Endothelial cell of umbilical vein (primary cell): ENCODE results near the gene KRT38. TPM values are rescaled to one million over a fixed set of nuclear protein-coding genes. Genes with fewer than 3 reads are reported as not detected.

ENCODE experiments used
- BruUV-seq: library from RNA; stranded (reverse); fragments of 400-500 nt; replicated peaks from 2 replicates; lab custom pipeline; 2021; lab: Mats Ljungman, UMichigan
- CTCF ChIA-PET: fragments of 300-600, 350-600 bp; sonication (Branson Sonifier 250); formaldehyde crosslinking; loops from one replicate; lab custom pipeline; 2021; ENCODE audit warnings: antibody characterized with exemption, inconsistent platforms; lab: Charles Lee
- POLR2A ChIA-PET: fragments of 300-600, 350-600 bp; sonication (Branson Sonifier 250); formaldehyde crosslinking; loops from one replicate; lab custom pipeline; 2021; ENCODE audit warnings: antibody characterized with exemption, inconsistent platforms; lab: Charles Lee
- DNase-seq: peaks from one replicate; pipeline ENCODE4 v3.0.0-alpha.2; 2011; ENCODE audit warnings: low read depth, low spot score
- FAIRE-seq: peaks from 2 replicates; lab custom pipeline; 2011; peaks lifted over from hg19 to GRCh38; lab: Jason Lieb, UNC
- H2AFZ ChIP-seq: 2 replicates; pipeline ENCODE4 v1.6.0; 2012; ENCODE audit warnings: low read depth, low read length, control low read depth, inconsistent platforms
- H3K27ac ChIP-seq: 2 replicates; pipeline ENCODE4 v1.5.1; 2011; ENCODE audit warnings: low read depth, mild to moderate bottlenecking, control low read depth, low read length, moderate library complexity; ENCODE audit not compliant: insufficient read depth
- H3K27me3 ChIP-seq, 2 experiments: 2 replicates each; pipeline versions ENCODE4 v1.6.0 to v1.6.1; 2011; ENCODE audit warnings: low read length in 2 of 2, mixed read lengths in 1 of 2; ENCODE audit not compliant: control insufficient read depth in 2 of 2, insufficient read depth in 2 of 2
- H3K36me3 ChIP-seq, 2 experiments: 2 replicates in 1 of 2; 3 replicates in 1 of 2; pipeline ENCODE4 v1.5.1; 2011; ENCODE audit warnings: low read length in 2 of 2, mild to moderate bottlenecking in 1 of 2, moderate library complexity in 1 of 2; ENCODE audit not compliant: control insufficient read depth in 2 of 2, insufficient read depth in 2 of 2; ENCODE audit errors: extremely low read depth in 1 of 2
- H3K4me1 ChIP-seq: 3 replicates; pipeline ENCODE4 v1.5.1; 2011; ENCODE audit warnings: mild to moderate bottlenecking, low read length; ENCODE audit not compliant: control insufficient read depth, insufficient read depth; ENCODE audit errors: extremely low read depth
- H3K4me2 ChIP-seq: 2 replicates; pipeline ENCODE4 v1.6.1; 2011; ENCODE audit warnings: low read length, control low read depth, mixed read lengths; ENCODE audit not compliant: insufficient read depth
- H3K4me3 ChIP-seq, 3 experiments: fragments of 200-600 bp in 1 of 3; sonication (generic), shearing (Covaris generic) in 1 of 3; replicated peaks in 1 of 3; 2 replicates each; pipeline ENCODE4 v1.5.1; 2011 to 2016; ENCODE audit warnings: control low read depth in 3 of 3, low read length in 3 of 3, mild to moderate bottlenecking in 2 of 3, inconsistent platforms in 1 of 3, low read depth in 1 of 3, moderate library complexity in 1 of 3; ENCODE audit not compliant: insufficient read depth in 1 of 3
- H3K79me2 ChIP-seq: 2 replicates; pipeline ENCODE4 v1.6.0; 2012; ENCODE audit warnings: low read length, inconsistent platforms; ENCODE audit not compliant: control insufficient read depth, insufficient read depth
- H3K9ac ChIP-seq: replicated peaks from 2 replicates; pipeline ENCODE3; 2011; ENCODE audit warnings: low read length, control low read depth; ENCODE audit not compliant: insufficient read depth; ENCODE audit errors: extremely low read depth
- H3K9me1 ChIP-seq: replicated peaks from 3 replicates; pipeline ENCODE4 v1.6.0; 2011; ENCODE audit warnings: mild to moderate bottlenecking, low read length; ENCODE audit not compliant: control insufficient read depth, insufficient read depth; ENCODE audit errors: extremely low read depth
- H3K9me3 ChIP-seq: replicated peaks from 2 replicates; pipeline ENCODE4 v1.5.1; 2012; ENCODE audit warnings: low read length, inconsistent platforms; ENCODE audit not compliant: control insufficient read depth, insufficient read depth
- H4K20me1 ChIP-seq: replicated peaks from 2 replicates; pipeline ENCODE3; 2011; ENCODE audit warnings: mild to moderate bottlenecking, low read length; ENCODE audit not compliant: control insufficient read depth, insufficient read depth; ENCODE audit errors: extremely low read depth
- EZH2 ChIP-seq: IDR thresholded peaks from 2 replicates; pipeline ENCODE4 v1.6.1; 2012; ENCODE audit warnings: borderline replicate concordance, low read depth, mild to moderate bottlenecking, moderate library complexity, low read length, inconsistent platforms; ENCODE audit not compliant: severe bottlenecking
- FOS ChIP-seq: IDR thresholded peaks from 2 replicates; pipeline ENCODE4 v1.6.1; 2011; ENCODE audit warnings: mild to moderate bottlenecking, low read length, moderate library complexity, borderline replicate concordance; ENCODE audit not compliant: insufficient read depth
- GATA2 ChIP-seq: IDR thresholded peaks from 2 replicates; pipeline ENCODE4 v1.7.0; 2011; ENCODE audit warnings: low read depth, mild to moderate bottlenecking, moderate library complexity, mixed read lengths, low read length; ENCODE audit not compliant: insufficient read length, insufficient read depth
- JUN ChIP-seq: IDR thresholded peaks from 2 replicates; pipeline ENCODE4 v1.6.1; 2011; ENCODE audit warnings: borderline replicate concordance, low read depth; ENCODE audit not compliant: insufficient read length, insufficient read depth
- MYC ChIP-seq: IDR thresholded peaks from one replicate; pipeline ENCODE4 v1.6.1; 2011; ENCODE audit warnings: mild to moderate bottlenecking, low read depth, low read length
- POLR2A ChIP-seq: IDR thresholded peaks from 2 replicates; pipeline ENCODE4 v1.6.1; 2012; ENCODE audit warnings: low read depth, mild to moderate bottlenecking, control low read depth, low read length
- POLR2AphosphoS5 ChIP-seq: IDR thresholded peaks from 2 replicates; pipeline ENCODE4 v1.6.1; 2012; ENCODE audit warnings: low read depth, mild to moderate bottlenecking, control low read depth, low read length, moderate library complexity; ENCODE audit not compliant: insufficient read depth
- dilution Hi-C: fragments of 300-500 bp; cut with MboI; formaldehyde crosslinking; loops from one replicate; pipeline ENCODE4 v1.15.0; 2019; ENCODE audit warnings: low sequenced_read_pairs; ENCODE audit not compliant: extremely low pct_ligation_motif_present
- intact Hi-C: fragments of 100-400 bp; cut with micrococcal nuclease; formaldehyde crosslinking; loops from one replicate; pipeline ENCODE4 v1.10.0; 2022
- polyA plus RNA-seq, 4 experiments: library from polyadenylated mRNA; depleted of rRNA in 3 of 4; stranded (reverse) in 3 of 4; unstranded in 1 of 4; fragments of >200 nt; gene quantifications; 2 replicates each; pipeline versions ENCODE4 v1.2.1 to v1.2.3, GENCODE V29; 2011 to 2012; ENCODE audit warnings: missing spikeins in 1 of 4
- total RNA-seq: library from RNA; stranded (reverse); gene quantifications from 2 replicates; pipeline ENCODE4 v1.2.3, GENCODE V29; 2021
- TF ChIP-seq, protein P1 (sequence below): IDR thresholded peaks from 2 replicates; pipeline ENCODE4 v1.6.1; 2011; ENCODE audit not compliant: insufficient read depth, insufficient read length
- TF ChIP-seq, protein P2 (sequence below), 2 donors: IDR thresholded peaks; 1 replicate in 1 of 2; 2 replicates in 1 of 2; pipeline ENCODE4 v1.5.1; 2011; ENCODE audit warnings: low read length in 2 of 2, mild to moderate bottlenecking in 2 of 2, moderate library complexity in 2 of 2, control low read depth in 1 of 2, inconsistent platforms in 1 of 2, low read depth in 1 of 2; ENCODE audit not compliant: insufficient read depth in 1 of 2; ENCODE audit errors: extremely low read depth in 1 of 2

Gene KRT38
- total and polyA plus RNA-seq, 2 donors (not counting 3 experiments of a cell fraction or from before 2014, with no cell fraction given), result not detected

DNA sequence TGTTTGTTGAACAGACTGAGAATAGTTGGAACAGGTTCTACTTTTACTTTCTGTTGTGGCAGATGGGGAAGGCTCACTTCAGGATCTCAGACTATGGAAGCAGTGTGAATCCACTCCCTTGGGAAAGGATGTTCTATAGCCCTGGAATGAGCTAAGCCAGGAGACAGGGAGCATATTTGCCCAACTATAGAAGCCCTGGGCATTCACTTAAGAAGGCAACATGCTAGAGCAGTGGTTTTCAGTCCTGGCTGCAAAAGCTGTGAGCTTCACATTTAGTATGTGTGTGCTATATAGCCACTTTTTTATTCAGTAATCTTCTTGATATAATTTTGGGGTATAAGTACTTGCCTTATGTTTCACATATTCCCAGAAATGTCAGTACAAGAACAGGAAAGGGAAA is 27.6 kb upstream of the KRT38 start:
- peaks cover 3 to 9% of the 10 kb centered on the region in 2 experiments for H3K27me3 ChIP-seq

More for the DNA sequence above, 27.6 kb upstream of the KRT38 start:
- Histone ChIP-seq H3K4me3 (no peak overlapping the region), H3K79me2 (no peaks in the 10 kb centered on the region), H4K20me1 (no peaks in the 10 kb centered on the region), H3K27ac (no peak overlapping the region), H3K4me2 (no peak overlapping the region), H3K36me3 (no peaks in the 10 kb centered on the region), H3K9me3 (no peaks in the 10 kb centered on the region), H3K9me1 (no peaks in the 10 kb centered on the region), H3K4me1 (no peaks in the 10 kb centered on the region), H3K9ac (no peak overlapping the region), H2AFZ (no peak overlapping the region)
- dilution Hi-C loops (no loop called here), intact Hi-C loops (no loop called here)
- TF ChIP-seq POLR2A, result no peak
- TF ChIP-seq POLR2AphosphoS5, result no peak
- TF ChIP-seq EZH2, result no peak
- TF ChIP-seq, protein P1, sequence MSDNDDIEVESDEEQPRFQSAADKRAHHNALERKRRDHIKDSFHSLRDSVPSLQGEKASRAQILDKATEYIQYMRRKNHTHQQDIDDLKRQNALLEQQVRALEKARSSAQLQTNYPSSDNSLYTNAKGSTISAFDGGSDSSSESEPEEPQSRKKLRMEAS, result no peak
- TF ChIP-seq, protein P2, sequence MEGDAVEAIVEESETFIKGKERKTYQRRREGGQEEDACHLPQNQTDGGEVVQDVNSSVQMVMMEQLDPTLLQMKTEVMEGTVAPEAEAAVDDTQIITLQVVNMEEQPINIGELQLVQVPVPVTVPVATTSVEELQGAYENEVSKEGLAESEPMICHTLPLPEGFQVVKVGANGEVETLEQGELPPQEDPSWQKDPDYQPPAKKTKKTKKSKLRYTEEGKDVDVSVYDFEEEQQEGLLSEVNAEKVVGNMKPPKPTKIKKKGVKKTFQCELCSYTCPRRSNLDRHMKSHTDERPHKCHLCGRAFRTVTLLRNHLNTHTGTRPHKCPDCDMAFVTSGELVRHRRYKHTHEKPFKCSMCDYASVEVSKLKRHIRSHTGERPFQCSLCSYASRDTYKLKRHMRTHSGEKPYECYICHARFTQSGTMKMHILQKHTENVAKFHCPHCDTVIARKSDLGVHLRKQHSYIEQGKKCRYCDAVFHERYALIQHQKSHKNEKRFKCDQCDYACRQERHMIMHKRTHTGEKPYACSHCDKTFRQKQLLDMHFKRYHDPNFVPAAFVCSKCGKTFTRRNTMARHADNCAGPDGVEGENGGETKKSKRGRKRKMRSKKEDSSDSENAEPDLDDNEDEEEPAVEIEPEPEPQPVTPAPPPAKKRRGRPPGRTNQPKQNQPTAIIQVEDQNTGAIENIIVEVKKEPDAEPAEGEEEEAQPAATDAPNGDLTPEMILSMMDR (IDR thresholded peaks at IDR 0.05; ENCODE audit: extremely low read depth in 1 of 2, insufficient read depth in 1 of 2, low read depth in 1 of 2, low read length in 2 of 2), result no peak
- TF ChIP-seq FOS, result no peak
- no peak for TF ChIP-seq MYC
- TF ChIP-seq JUN, result no peak
- no peak for TF ChIP-seq GATA2
- POLR2A ChIA-PET, result no interaction called here
- no TSS peak for BruUV-seq
- DNase-seq, result no peak
- CTCF ChIA-PET, result interaction anchor here (0.8 to 1.0 kb wide), 2 partner anchors 12 to 80 kb away, joined by 3 to 5 read pairs; no protein-coding TSS in a partner anchor
- no peak for FAIRE-seq
